Activated CD8-positive, alpha-beta memory T cell treated with anti-CD3 and anti-CD28 coated beads, Interleukin-2, amount 50 U/mL, for 4 hours (primary cell): ENCODE results near the gene MRPL49.
"Not testable (repeated sequence)": the region's sequence is repeated elsewhere in the genome, so short reads cannot be mapped to it uniquely, and the experiment has no call there.

Source experiments
- DNase-seq: peaks from one replicate; pipeline ENCODE4 v3.0.0-alpha.2; 2020

Gene MRPL49

DNA sequence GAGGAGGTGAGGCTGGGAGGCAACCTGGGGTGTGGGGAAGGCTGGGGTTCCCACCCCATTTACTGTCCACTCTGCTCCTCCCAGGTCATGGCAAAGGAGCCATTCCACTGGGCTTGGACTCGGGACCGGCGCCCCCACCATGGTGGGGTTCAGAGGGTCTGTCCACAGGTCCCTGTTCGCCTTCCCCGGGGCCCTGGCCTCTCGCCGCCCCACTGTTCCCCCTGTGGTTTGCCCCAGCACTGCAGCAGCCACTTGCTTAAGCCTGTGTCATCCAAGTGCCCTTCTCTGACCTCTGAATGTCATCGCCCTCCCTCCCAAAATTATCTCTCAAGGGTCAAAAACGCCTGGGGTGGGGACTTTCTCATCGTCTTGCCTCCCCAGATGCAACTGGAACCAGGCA, 50.5 kb downstream of the MRPL49 start:
- DNase-seq, result no peak

DNA sequence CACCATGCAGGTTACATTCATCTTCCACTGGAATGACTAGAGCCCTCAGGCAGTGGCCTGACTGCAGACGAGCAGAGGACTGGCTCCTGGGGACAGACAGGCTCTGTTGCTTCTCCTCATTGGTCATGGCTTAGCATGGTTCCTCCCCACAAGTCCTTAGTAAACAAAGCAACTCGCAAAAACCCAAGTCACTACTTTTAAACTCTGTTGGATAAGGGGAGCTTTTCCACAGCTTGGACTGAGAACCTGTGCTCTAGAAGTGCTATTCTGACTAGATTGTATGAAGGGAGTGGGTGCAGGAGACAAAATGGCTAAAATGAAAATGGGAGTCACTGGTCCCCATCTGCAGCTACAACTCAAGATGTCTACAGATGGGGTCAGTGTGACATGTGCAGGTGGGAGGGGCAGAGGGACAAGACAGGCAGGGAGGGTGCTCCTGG, 52.5 kb downstream of the MRPL49 start:
- not testable (repeated sequence) for DNase-seq
